Neural crest cell (in vitro differentiated cells): Measurements from ENCODE around the gene POLL. TPM values are rescaled to one million over a fixed set of nuclear protein-coding genes. Genes with fewer than 3 reads are reported as not detected.

Experiments
- DNase-seq: peaks from one replicate; pipeline ENCODE4 v3.0.0; 2021; ENCODE audit warnings: low read depth, mixed read lengths, low spot score
- H3K27ac Mint-ChIP-seq: one replicate; pipeline ENCODE4 v1.8.0; 2021; ENCODE audit warnings: mild to moderate bottlenecking, mixed read lengths; ENCODE audit not compliant: unreplicated experiment
- H3K27me3 Mint-ChIP-seq: 2 replicates; pipeline ENCODE4 v1.8.0; 2021; ENCODE audit warnings: low read depth, mild to moderate bottlenecking, mixed read lengths
- H3K36me3 Mint-ChIP-seq: 2 replicates; pipeline ENCODE4 v1.8.0; 2021; ENCODE audit warnings: low read depth, mild to moderate bottlenecking, mixed read lengths
- H3K4me1 Mint-ChIP-seq: 2 replicates; pipeline ENCODE4 v1.8.0; 2021; ENCODE audit warnings: mixed read lengths
- H3K4me3 Mint-ChIP-seq: one replicate; pipeline ENCODE4 v1.8.0; 2021; ENCODE audit warnings: mild to moderate bottlenecking, mixed read lengths
- H3K9me3 Mint-ChIP-seq: 2 replicates; pipeline ENCODE4 v1.8.0; 2021; ENCODE audit warnings: mixed read lengths
- total RNA-seq: library from RNA; stranded (reverse); gene quantifications from 2 replicates; pipeline ENCODE4 v1.2.1, GENCODE V29; 2021
- TF ChIP-seq, protein P1 (sequence below): fragments of 200-600 bp; sonication (generic); conservative IDR thresholded peaks from 2 replicates; pipeline ENCODE4 v1.5.0; 2021; ENCODE audit warnings: antibody characterized with exemption, mild to moderate bottlenecking

Gene POLL
- total RNA-seq, 1 donor from 2014 or later = 36.3 TPM

DNA sequence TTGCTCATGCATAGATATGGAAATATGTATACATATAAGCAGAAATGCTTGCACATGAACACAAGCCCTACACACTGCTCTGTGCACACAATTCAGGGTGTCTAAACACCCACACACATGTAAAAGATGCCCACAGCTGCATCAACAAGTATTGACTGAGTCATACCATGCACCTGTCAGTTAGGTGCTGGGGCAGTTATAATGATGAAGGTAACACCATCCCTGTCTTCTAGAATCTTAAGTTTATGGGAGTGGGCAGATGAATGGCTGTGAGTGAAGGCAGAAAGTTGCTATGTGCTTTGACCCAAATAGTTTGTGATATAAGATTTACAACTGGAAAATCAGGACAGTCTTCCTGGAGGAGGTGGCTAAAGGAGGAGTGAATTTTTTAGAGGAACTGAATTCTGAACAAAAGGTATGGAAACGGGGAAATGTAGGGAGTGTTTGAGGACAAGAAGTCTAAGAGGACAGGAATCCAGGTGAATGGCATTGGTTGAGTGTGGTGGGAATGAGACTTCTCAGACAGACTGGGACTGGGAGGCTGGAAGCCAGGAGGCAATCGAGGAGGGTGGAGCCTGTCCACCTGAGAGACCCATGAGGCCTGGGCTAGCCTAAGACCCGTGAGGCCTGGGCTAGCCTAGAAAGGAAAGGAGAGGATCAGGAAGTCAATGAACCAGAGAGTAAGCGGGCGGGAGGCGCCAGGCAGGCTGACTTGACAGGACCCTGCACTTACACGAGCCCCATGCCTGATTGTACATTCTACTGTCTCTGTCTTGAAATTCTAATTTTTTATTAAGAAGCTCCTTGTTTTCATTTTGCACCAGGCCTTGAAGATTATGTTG, 20.7 kb downstream of the POLL start:
- no peaks in the 10 kb centered on the region for H3K9me3 Mint-ChIP-seq
- H3K4me3 Mint-ChIP-seq = peak overlapping the region; percentile 44
- TF ChIP-seq, protein P1, sequence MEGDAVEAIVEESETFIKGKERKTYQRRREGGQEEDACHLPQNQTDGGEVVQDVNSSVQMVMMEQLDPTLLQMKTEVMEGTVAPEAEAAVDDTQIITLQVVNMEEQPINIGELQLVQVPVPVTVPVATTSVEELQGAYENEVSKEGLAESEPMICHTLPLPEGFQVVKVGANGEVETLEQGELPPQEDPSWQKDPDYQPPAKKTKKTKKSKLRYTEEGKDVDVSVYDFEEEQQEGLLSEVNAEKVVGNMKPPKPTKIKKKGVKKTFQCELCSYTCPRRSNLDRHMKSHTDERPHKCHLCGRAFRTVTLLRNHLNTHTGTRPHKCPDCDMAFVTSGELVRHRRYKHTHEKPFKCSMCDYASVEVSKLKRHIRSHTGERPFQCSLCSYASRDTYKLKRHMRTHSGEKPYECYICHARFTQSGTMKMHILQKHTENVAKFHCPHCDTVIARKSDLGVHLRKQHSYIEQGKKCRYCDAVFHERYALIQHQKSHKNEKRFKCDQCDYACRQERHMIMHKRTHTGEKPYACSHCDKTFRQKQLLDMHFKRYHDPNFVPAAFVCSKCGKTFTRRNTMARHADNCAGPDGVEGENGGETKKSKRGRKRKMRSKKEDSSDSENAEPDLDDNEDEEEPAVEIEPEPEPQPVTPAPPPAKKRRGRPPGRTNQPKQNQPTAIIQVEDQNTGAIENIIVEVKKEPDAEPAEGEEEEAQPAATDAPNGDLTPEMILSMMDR = no peak
- H3K4me1 Mint-ChIP-seq = peaks cover 9% of the 10 kb centered on the region
- H3K36me3 Mint-ChIP-seq = no peaks in the 10 kb centered on the region
- no peak for DNase-seq
- H3K27ac Mint-ChIP-seq = no peak overlapping the region
- peaks cover 86% of the 10 kb centered on the region for H3K27me3 Mint-ChIP-seq

GRCh38 chr10:101566333-101567164, 21.5 kb downstream of the POLL start:
- H3K4me3 Mint-ChIP-seq = peak overlapping the region; percentile 44
- H3K27ac Mint-ChIP-seq = no peak overlapping the region
- H3K36me3 Mint-ChIP-seq = no peaks in the 10 kb centered on the region
- peaks cover 84% of the 10 kb centered on the region for H3K27me3 Mint-ChIP-seq
- no peak for DNase-seq
- TF ChIP-seq, protein P1 = peak; percentile 31
- no peaks in the 10 kb centered on the region for H3K9me3 Mint-ChIP-seq
- H3K4me1 Mint-ChIP-seq = peaks cover 9% of the 10 kb centered on the region

DNA sequence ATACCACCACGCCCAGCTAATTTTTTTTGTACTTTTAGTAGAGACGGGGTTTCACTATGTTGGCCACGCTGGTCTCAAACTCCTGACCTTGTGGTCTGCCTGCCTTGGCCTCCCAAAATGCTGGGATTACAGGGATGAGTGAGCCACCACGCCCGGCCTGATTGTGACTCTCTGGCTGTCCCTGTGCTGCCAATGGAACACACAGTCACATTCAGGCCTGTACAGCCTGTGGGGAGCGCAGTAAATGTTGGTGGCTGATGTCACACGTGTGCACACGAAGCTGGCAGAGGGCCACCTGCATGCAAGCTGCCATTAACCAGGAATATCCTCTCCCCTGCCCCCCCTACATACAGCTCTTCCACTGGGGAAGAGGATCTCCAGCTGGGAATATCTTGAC, 22.1 kb downstream of the POLL start:
- no peak overlapping the region for H3K27ac Mint-ChIP-seq
- no peak for DNase-seq
- no peaks in the 10 kb centered on the region for H3K9me3 Mint-ChIP-seq
- peaks cover 9% of the 10 kb centered on the region for H3K4me1 Mint-ChIP-seq
- TF ChIP-seq, protein P1 = no peak
- H3K4me3 Mint-ChIP-seq = peak overlapping the region; percentile 32
- peaks cover 77% of the 10 kb centered on the region for H3K27me3 Mint-ChIP-seq
- no peaks in the 10 kb centered on the region for H3K36me3 Mint-ChIP-seq

DNA sequence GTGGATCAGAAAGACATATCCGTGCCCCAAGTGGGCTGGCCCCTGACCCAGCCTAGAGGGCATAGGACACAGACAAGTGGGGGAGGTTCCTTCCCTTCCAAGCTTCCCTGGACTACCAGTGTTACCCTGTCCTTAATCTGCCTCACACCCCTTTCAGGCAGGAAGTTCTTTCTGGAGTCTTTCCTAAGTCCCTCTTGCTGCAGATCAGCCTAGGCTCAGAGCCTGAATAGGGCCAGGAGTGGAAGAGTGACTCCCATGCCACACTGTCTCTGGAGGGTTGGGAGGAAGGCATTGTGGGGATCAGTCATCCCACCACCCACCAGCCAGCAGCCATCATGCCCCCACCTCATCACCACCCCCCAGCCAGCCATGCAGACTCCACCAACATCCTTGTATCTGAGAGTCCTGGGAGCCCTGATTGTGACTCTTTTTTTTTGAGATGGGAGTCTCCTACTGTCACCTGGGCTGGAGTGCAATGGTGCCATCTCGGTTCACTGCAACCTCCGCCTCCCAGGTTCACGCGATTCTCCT, 22.6 kb downstream of the POLL start:
- TF ChIP-seq, protein P1 = no peak
- no peak for DNase-seq
- peaks cover 72% of the 10 kb centered on the region for H3K27me3 Mint-ChIP-seq

DNA sequence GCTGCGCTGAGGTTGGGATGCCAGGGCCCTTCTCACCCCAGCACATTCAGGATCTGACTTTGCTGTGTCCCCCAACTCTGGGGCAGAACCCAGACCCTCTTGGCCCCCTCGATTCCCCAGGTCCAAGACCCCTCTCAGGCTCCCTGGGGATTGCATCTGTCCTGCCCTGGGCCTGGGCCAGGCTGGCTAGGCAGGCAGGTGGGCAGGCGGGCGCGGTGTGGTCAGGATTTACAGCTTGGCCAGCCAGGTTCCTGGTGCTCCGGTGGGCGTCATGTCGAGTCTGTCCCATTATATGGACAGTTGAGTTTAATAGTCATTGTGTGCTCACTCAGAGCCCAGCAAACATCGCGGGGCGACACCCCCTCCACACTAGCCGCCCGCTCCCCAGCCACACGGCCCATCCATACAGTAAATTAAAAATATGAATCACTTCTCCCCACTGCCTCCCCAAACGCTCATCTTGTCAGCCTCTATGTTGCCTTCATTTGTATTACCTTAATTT, 23.5 kb downstream of the POLL start:
- TF ChIP-seq, protein P1 = no peak
- H3K4me1 Mint-ChIP-seq = peaks cover 9% of the 10 kb centered on the region
- H3K27me3 Mint-ChIP-seq = peaks cover 67% of the 10 kb centered on the region
- peak overlapping the region; percentile 13 for H3K4me3 Mint-ChIP-seq
- no peak for DNase-seq
- no peaks in the 10 kb centered on the region for H3K9me3 Mint-ChIP-seq
- H3K27ac Mint-ChIP-seq = no peak overlapping the region
- H3K36me3 Mint-ChIP-seq = no peaks in the 10 kb centered on the region

More for the DNA sequence above, 22.6 kb downstream of the POLL start:
- Mint-ChIP-seq H3K4me3 (no peak overlapping the region), H3K36me3 (no peaks in the 10 kb centered on the region), H3K27ac (no peak overlapping the region), H3K9me3 (no peaks in the 10 kb centered on the region), H3K4me1 (peaks cover 9% of the 10 kb centered on the region)
